NOMO-1 treated with DMSO at 0.1 percent for 48 hours (cell line): Measurements from ENCODE around the gene COA8.

Experiments
- DNase-seq: peaks from one replicate; lab custom pipeline; 2025; ENCODE audit not compliant: unreplicated experiment; lab: John Stamatoyannopoulos, UW

The COA8 gene

DNA sequence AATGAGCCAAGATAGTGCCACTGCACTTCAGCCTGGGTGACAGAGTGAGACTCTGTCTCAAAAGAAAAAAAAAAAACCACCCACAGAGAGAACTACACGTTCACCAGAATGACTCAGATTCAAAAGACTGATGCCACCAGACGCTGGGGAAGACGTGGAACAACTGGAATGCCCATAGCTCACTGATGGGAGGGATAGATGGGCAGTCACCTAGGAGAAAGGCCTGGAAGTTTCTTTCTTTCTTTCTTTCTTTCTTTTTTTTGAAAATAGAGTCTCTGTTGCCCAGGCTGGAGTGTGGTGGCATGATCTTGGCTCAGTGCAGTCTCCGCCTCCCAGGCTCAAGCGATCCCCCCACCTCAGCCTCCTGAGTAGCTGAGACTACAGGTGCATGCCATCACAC lies 56.3 kb downstream of the COA8 start:
- DNase-seq = no peak

DNA sequence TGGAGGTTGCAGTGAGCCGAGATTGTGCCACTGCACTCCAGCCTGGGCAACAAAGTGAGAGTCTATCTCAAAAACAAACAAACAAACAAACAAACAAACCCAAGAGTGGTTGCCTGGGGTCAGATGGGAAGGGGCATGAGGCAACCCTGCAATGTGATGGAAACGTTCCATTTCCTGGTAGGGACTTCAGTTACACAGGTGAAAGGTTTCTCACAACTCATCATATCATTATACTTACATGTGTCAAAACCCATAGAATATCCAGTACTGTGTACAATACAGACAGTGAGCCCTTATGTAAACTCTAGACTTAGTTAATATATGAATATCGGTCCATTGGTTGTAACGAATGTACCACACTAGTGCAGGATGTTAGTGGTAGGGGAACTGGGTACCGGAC lies 59.1 kb downstream of the COA8 start:
- DNase-seq = no peak

GRCh38 chr14:103623308-103623707 lies 60.5 kb downstream of the COA8 start:
- no peak for DNase-seq

- DNase-seq = no peak
Observed at GRCh38 chr14:103623883-103624482, 61.2 kb downstream of the COA8 start.

GRCh38 chr14:103624860-103625259 lies 62.1 kb downstream of the COA8 start:
- DNase-seq = no peak

- DNase-seq = peak; percentile 21
Observed at GRCh38 chr14:103625356-103626095, 62.8 kb downstream of the COA8 start.

DNA sequence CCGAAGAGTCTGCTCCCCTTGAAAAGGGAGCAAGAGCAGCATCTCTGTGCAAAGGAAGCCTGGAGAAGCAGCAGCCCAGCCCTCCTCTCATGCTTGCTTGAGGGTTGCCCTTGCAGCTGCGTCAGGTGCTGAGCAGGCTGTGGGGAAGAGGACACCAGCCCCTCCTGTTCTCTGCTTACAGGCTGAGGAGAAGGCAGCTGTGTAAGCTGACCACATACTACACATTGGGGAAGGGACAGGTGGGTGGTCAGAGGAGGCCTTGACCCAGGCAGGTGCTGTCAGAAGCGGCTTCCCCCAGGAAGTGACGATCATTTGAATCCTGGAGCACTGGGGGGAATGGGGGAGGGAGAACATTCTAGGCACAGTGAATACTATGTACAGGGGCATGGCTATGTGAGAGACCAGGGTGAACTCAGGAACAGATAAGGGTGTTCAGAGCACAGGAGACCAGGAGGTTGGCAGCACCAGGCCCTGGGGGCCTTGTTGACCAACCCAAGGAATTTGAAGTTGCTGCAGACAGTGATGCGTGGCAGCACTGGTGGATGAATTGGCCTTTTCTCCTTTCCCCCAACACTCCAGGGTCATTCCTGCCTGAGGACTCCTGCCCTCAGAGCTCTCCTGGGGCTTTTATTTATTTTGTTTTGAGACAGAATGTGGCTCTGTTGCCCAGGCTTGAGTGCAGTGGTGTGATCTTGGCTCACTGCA lies 63.5 kb downstream of the COA8 start:
- DNase-seq = no peak

DNA sequence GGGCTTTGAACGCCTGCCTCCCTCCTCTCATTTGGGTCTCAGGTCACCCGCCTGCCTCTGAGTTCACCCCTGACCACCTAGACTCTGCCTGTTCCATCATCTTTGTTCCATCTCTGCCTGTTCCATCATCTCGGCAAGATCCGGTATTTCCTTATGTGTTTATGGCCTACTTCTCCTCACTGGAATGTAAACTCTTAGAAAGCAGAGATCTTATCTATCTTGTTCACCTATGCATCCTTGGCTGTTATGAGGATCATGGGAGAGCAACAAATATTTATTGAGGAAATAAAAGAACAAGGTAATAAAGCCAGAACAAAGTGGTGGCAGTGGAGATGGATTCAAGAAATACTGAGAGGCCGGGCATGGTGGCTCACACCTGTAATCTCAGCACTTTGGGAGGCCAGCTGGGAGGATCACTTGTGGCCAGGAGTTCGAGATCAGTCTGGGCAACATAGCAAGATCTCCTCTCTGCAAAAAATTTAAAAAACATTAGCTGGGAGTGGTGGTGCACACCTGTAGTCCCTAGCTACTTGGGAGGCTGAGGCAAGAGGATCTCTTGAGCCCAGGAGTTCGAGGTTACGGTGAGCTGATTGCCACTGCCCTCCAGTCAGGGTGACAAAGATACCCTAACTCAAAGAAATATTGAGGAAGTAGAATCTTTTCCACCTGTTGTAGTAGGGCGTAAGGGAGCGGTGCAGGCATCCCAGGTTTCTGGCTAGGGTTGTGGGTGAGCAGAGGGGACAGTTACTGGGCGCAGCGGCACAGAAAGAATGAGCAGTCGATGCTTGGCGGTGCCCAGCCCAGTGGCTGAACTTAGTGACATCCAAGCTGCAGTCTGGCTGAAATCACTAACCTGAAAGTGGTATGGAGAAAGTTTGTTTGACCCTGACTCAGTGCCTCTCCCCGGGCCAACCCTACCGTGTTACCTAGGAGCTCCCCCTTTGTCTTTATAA lies 64.6 kb downstream of the COA8 start:
- DNase-seq = no peak

GRCh38 chr14:103628221-103628683 lies 65.5 kb downstream of the COA8 start:
- DNase-seq = peak; percentile 38

GRCh38 chr14:103628684-103629502 lies 66.1 kb downstream of the COA8 start, which contains the start of gene KLC1:
KLC1 (plus strand) TSS chr14:103629211; CDS start chr14:103654565, 25,354 bp downstream.
- DNase-seq = peak; percentile 41

DNA sequence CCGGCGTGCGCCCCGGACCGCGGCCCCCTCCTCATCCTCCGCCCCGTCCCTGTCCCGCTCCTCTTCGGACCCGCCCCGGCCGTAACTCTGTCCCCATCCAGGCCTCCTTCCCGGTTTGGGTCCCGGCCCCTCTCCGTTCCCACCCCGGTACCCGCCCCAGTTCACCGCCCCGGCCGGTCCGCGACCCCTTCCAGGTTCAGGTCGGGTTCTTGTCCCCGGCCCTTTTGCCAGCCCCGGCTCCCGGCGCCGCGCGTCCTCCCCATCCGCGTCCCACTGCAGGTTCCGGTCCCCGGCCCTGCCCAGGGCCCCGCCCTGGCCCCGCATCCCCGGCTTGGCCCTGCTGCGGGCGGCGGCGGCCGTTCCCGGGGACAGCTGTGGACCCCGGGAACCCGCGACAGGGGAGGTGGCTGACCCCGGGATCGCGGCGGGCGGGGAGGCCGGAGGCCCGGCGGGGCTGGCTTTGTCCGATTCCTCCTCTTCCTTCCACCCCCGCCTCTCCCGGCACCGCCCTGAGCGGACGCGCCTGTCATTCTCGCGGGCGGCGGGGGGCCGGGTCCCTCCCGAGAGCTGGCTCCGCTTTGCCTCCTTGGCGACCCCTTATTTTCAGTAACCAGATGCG lies 66.9 kb downstream of the COA8 start:
- peak; percentile 17 for DNase-seq

GRCh38 chr14:103630364-103631108 lies 67.8 kb downstream of the COA8 start:
- no peak for DNase-seq

DNA sequence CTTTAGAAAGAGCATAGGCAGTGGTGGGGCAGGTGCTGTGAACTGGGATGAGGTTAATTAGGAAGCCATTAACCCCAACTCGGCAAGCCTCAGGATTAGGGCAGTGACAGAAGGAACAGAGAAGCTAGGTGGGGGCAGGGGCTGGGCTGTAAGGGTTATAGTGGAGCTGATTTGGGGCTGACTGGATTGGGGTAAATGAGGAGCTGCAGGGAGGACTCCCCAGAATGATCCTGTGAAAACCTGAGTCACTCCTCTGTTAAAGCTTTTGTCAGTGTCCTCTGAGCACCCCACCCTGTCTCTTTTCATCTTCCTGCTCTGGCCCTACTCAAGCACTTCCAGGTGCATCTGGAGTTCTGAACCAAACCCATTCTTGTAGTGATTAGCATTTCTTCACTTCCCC lies 70.6 kb downstream of the COA8 start:
- DNase-seq = no peak

DNA sequence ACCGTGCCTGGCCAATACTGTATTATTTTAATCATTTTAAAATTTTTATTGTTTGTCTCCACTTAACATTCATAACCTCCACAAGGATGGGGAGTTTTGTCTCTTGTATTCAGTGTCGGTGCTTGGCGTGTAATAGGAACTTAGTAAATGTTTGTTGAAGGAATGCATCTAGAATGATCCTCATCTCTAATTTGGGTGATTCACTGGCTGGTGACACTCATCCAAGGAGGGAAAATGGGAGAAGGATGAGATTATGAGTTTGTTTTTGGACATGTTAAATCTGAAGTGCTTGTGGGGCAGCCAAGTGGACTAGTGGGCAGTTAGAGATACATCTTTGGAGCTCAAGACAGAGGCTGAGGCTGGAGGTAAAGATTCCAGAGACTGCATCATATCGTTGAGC lies 71.4 kb downstream of the COA8 start:
- DNase-seq = no peak

DNA sequence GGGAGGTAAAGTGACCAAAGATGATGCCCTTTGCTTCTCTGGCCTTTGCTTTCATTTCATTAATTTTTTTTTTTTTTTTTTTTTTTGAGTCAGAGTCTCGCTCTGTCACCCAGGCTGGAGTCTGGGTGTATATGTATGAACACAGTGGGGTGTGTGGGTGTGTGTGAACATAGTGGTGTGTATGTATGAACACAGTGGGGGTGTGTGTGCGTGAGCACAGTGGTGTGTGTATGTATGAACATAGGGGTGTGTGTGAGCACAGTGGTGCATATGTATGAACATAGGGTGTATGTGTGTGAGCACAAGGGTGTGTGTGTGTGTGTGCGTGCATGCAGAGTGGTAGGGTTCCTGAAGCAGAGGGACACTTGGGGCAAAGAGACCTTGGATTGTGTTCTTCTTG lies 75.8 kb downstream of the COA8 start:
- DNase-seq = no peak
